Measurements from ENCODE around the gene DAGLB.

DNA sequence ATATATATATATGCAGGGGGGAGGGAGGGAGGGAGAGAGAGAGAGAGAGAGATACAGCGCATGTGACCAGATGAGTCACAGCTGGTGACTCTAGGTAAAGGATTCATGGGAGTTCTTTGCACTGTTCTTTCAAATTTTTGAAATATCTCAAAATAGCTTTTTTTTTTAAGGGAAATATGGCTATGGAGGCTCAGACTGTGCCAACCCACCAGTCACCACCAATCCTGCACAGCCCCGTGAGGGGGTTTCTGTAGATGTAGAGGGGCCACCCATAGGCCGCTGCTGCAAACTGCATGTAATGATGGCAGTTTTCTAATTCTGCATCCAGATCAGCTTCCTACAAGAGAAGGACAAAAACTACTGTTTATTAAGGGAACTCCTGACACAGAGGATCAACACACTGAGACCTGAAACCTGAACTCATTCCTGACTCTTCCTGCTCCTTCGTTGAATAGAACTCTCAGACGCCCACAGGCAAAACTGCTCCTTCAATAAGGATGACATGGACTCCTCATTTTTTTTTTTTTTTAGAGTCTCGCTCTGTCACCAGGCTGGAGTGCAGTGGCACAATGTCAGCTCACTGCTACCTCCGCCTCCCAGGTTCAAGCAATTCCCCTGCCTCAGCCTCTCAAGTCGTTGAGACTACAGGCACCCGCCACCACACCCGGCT lies 17.3 kb downstream of the DAGLB start:
- TF ChIP-seq POLR2A (IDR thresholded peaks at IDR 0.05) (no peak), CTCF (IDR thresholded peaks at IDR 0.05) (no peak)

Measured in testis (tissue), 2 donors.